Activated CD4-positive, alpha-beta T cell treated with anti-CD3 and anti-CD28 coated beads for 1 hour (primary cell): Measurements from ENCODE around the gene MTCH2.

ENCODE experiments used
- DNase-seq: peaks from one replicate; pipeline ENCODE4 v3.0.0-alpha.2; 2020

The MTCH2 gene

DNA sequence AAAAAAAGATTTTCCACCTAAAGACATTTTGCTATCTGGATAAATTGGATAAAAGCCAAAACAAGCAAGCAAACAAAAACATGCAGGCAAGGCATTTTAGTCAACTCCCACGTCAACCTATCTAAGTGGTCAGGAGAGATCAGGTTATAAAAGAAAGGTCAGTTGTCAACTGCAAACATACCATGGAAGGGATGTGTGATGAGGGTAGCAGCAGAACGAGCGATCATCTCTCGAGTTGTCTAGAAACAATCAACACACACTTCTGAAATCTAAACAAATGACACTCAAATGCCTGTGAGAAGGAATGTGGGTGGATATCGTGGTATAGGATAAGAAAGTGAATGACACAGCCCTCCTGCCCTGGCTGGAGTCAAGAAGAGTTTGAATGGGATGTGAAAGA, 10.9 kb downstream of the MTCH2 start:
- DNase-seq = no peak

DNA sequence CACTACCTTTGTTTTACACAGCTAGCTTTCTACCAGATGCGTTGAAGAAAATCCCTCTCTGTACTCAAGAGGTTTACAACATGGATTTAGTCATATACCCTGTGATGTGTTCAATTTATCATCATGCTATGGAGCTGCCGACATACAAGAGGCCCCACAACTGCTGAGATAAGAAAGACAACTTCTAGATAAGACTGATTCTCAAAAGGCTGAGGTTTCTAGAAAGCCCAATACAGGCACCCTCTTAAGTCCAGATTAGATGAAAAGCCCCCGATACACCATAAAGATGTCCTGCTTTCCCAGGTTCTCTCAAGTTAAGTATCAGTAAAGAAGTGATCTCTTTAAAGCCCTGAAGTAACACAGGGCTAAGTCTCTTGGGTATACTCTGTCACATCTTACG, 14.3 kb downstream of the MTCH2 start:
- DNase-seq = no peak

DNA sequence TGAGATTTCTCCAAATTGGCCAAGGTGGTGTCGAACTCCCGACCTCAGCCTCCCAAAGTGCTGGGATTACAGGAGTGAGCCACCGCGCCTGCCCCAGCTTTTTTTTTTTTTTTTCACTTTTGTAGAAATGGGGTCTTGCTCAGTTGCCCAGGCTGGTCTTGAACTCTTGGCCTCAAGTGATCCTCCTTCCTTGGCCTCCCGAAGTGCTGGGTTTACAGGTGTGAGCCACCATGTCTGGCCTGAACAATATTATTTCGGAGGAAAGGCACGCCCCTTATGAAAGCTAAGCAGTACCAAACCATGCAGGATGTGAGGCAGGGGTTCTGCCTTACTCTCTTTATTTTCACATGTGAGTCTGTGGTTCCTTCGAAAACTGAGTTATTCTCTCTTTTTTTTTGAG, 16.1 kb downstream of the MTCH2 start:
- no peak for DNase-seq

DNA sequence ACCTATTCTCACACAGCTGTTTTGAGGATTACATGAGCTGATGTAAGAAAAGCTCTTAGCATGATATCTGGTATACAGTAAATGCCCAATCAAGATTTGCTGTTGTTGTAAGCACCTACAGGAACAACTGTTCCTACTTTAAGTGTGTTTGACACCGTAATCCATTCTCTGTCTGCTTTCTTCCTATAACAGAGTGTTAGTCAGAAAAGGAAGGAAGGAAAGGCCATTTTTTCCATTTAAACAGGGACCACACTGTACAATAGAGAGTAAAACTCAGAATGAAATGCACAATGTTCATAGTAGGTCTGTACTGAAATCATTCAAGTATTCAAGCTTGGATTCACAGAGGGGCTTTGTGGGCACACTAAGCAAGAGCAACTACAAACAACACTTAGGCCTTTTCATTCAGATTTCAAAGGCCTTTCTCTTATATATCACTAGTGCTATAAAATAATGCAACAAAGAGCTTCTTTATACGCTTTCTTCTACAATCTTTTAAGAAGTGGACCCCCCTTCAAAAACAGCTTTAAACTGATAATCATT, 21.5 kb downstream of the MTCH2 start:
- no peak for DNase-seq

DNA sequence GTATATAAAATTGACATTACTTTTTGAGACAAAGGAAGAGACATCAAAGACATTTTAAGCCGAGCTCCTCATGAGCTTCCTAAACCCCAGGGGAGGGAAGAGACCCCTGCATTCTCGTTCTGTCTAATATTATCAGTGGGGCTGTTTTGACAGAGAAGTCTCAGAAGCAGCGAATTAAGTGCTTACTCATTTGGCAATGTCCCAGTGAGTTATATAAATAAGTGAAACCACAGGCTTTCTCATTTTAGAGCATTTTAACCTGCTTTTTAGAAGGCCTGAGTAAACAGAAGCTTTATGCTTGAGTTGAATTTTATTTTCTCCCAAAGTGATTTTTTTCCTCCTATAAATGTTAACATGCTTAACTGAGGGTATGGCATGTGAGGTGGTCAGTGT, 24.9 kb downstream of the MTCH2 start:
- no peak for DNase-seq

DNA sequence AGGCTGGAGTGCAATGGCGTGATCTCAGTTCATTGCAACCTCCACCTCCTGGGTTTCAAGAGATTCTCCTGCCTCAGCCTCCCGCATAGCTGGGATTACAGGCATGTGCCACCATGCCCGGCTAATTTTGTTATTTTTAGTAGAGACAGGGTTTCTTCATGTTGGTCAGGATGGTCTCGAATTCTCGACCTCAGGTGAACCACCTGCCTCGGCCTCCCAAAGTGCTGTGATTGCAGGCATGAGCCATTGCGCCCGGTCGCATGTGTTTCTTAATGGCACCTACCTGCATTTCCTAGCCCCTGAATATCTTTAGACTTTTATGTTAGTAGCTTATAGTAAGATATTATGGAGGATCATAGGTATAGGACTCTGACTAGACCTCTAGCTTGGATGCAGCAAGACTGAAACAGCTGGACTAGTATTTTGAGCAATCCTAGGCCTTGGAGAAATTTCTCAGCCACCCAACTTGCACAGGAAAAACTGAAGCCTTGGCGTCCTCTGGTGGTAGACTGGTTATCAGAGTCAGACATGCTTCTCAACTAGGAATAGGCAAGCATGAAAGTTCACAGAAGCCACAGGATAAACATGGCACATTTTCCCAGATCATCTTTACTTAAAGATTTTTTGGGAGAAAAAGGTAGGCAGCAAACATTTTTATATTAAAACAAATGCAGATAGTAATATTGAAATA, 25.5 kb downstream of the MTCH2 start:
- no peak for DNase-seq

DNA sequence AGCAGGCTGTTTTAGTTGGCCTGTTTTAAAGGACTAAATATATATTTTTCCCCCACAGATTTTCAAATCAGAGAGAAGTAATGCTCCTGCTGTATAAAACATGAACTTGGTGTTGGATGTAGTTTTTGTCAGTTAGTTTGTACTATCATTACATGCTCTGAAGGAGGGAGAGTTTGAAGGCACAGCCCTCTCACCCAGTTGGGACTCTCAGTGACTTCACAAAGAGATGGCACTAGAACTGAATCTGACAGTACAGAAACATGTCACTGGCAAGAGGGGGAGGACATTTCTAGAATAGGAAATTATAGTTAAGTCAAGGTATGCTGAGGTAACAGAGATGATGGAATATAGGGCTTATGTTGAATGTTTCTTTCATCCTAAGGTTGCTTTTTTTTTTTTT, 27.1 kb downstream of the MTCH2 start:
- no peak for DNase-seq

DNA sequence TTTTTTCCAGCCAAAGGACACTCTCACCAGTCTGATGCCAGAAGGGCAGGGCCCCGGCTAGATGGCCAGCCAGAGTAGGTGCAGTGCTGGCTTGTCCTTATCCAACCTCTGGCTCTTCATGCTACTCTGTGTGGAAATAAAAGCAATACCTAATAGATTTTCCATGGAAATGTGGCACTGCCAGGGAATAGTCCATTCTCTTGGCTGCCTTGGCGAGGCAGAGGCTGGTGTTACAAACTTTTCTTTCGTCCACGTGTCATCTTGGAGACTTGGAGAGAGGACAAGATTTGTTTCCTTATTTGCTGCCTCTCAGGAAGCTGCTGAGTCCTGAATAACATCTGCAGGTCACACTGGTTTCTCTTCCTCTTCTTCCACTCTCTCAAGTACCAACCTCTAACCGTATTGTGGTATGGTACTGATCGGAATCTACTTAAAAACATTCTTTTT, 31.0 kb downstream of the MTCH2 start:
- DNase-seq = no peak

DNA sequence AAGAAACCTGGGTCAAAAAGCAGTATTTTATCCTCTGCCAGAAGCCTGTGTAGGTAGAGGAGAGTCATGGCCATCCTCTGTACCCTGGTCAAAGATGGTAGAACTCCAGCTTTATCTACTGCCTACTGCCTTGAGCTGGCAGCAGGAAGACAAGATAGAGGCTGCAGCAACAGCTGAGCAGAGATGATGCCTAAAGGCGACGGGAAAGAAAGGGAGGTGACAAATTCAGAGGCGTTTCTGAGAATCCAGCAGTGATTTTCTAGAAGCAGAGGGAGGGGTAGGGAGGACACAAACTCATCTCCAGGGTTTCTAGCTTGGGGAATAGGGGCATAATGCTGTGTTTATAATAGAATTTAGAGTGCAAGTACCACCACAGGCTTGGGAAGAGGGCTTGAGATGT, 32.7 kb downstream of the MTCH2 start:
- no peak for DNase-seq

DNA sequence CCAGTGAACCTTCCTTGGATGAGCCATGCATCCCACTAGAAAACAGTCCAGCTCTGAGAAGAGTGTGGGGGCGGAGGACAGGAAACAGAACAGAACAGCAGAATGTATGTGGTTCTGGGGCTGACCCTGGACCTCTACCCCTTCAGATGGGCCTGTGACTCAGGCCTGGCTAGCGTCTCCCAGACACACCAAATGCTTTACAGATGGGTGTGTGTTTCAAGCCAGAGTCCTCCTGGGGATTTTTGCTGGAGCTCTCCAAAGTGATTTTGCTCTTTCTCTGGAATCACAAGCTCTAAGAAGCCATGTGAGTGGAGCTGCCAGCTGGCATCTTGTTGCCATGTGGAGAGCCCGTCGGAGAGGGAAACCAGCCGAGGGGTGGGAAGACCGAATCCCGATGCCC, 35.0 kb downstream of the MTCH2 start:
- DNase-seq = no peak

DNA sequence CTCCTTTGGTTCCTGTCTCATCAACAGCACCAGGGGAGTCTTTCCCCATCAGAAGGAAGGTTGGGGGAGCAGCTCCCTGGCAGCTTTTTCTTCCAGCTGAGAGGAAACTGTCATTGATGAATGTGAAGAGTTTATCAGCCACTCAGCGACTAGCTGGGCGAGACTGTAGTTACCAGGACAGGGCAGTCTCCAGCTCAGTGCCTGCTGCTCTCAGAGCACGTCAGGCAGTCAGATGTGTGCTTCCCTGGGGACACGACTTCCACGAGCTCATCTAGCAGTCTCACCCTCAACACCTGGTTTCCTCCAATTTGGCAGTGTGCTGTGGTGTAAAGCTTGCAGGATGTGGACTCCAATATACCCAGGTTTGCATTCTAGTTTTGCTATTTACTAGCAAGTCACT, 35.6 kb downstream of the MTCH2 start:
- no peak for DNase-seq

DNA sequence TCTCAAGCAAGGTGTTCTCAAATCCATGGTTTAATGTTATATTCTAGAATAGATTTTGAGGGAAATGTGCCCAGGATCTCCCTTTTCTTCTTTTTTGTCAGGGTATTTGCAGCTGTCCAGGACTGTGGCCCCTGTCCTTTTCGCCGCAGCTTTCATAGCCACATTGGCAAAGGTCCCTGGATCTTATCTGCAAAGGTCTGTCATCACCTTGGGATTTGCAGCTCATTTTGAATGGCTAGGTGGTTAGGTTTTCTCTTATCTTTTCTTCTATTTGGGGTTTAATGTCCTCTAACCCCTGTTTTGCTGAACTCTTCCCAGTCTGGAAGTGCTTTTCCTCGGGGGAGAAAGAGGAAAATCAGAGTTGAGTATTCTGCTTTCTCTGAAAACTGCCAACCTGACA, 36.4 kb downstream of the MTCH2 start:
- no peak for DNase-seq

DNA sequence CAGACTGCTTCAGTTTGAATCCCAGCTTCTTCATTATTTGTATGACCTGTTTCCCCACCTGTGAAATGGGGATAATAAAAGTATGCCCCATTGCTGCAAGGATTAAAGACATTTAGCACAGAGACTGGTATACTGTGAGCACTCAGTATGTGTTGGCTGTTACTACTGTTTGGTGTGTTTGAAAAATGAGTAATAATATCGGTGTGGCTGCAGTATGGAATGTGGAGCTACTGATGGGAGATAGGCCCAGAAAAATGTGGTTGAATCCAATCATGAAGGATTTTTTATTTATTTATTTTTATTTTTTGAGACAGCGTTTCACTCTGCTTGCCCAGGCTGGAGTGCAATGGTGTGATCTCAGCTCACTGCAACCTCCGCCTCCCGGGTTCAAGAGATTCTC, 39.1 kb downstream of the MTCH2 start:
- DNase-seq = no peak

DNA sequence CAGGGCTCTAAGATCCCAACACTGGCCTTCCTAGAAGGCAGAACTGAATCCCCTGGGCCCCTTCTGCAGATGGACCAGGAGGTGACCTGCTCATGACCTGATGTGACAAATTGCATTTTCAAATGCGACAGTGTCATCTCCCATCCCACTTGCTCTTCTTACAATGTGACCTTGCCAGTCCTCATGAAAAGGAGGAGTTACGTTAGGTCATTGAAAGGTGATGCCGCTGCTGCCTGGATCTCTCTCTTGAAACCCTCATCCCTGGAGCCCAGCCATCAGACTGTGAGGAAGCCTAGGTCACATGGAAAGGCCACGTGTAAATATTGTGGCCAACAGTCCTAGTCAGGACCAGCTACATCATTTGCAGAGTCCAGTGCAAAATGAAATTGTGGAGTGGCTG, 42.5 kb downstream of the MTCH2 start:
- no peak for DNase-seq

DNA sequence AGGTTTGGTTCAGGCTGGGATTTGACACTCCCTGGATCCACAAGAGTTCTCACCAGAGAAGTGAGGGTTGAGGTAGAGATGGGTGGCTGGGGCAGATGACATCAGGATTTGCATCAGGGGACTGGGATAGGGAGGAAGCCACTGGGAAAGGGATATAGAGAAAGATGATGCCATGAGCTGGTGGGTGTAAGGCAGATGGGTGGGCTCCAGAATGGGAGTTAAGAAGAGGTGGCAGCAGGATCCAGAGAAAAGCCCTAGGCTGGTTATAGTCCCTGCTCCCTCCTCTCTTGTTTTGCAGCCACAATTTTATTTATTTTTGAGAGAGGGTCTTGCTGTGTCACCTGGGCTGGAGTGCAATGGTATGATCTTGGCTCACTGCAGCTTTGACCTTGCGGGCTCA, 46.4 kb downstream of the MTCH2 start:
- no peak for DNase-seq

DNA sequence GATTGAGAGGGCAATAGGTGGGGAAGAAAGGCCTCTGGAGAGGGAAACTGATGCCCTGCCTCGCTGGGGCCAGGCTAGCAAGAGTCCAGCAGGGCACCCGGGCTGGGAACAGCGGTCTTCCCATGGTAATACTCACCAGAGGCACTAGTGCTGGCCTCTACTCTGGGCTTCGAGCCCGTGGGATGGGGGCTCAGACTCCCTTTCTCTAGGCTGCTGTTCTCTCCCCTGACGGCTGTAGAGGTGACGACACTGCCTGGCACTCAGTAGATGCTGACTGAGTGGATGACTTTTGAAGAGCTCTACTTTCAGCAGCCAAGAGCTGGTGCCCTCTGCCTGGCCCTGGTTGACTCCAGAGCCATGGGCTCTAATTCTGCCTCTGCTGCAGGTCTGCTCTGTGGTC, 47.3 kb downstream of the MTCH2 start:
- DNase-seq = no peak

DNA sequence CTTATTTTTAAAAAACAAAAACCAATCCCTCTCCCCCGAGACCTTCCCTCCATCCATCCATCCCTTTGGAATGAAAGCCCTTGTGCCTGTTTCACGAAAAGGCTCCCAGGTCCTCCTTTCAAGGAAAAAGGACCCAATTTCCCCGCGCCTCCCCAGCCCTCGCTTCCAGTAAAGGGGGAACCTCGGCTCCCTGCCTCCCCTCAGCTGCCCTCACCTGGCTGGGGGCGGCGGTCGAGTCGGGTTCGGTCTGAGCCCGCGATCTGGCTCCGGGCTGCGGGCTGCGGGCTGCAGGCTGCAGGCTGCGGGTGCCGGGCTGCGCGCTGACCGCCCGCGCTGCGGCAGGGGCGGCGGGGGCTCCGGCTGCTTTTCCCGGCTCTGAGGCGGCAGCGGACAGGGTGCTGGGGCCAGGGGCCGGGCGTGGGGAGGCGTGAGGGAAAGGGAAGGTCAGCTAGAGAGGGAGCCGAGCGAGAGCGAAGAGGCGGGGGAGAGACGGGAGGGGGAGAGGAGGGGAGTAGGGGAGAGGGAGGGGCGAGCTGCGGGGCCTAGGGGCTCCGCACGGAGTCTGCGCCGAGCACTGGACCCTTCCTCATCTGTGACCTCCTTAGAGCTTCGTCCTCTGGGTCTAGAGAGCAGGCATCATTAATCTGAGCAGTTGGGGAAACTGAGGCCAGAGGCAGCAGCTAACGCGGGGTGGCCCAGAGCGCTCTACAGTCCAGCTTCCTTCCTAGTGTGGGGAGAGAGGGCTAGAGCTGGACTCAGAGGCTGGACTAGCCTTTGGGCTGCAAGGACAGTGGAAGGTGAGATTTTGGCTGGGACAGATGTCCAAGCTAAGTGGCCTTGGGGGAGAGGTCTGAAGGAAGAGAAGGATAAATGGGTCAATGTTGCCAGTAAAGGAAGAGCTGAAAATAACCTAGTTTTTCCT, 48.2 kb downstream of the MTCH2 start, which contains the start of gene C1QTNF4:
TSS of gene C1QTNF4 (minus strand) at position 478 of the 922 bp plus-strand sequence. CDS start 3,601 bp downstream, outside the sequence.
- no peak for DNase-seq

DNA sequence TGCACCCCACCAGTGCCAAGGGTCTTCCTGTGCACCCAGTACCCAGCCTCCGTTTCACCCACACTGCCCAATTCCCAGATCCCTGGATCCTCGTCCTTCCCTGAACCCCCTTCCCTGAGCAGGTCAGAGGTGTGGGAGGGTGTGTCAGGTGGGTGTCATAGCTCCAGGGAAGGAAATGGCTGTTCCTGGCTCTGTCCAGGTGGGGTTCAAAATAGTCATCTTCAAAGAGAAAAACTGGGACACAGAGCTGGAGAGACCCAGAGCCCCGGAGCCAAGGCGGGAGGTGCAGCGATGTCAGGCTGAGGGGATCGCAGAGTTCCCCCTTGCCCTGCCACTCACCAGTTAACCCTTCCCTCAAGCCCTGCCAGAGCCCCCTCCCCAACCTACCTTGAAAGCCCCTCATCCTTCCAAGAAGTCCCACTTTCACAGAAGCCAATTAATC, 48.8 kb downstream of the MTCH2 start:
- DNase-seq = no peak

DNA sequence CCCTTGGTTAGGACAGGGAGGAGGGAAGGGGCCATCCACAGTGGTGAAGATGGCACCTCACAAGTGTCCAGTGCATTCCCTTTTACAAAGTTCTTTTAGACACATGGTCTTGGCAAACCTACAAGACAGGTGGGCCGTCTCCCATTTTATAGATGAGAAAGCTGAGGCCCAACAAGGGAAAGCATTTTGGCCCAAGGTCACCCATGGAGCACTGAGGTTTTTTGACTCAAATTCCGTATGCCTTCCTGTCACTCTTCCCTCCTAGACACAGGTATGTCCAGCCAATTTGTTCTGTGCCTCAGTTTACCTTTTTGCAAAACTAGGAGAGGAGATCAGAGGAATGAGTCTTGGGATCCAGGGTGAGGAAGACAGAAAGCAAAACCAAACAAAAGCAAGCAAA, 49.4 kb downstream of the MTCH2 start:
- DNase-seq = no peak

DNA sequence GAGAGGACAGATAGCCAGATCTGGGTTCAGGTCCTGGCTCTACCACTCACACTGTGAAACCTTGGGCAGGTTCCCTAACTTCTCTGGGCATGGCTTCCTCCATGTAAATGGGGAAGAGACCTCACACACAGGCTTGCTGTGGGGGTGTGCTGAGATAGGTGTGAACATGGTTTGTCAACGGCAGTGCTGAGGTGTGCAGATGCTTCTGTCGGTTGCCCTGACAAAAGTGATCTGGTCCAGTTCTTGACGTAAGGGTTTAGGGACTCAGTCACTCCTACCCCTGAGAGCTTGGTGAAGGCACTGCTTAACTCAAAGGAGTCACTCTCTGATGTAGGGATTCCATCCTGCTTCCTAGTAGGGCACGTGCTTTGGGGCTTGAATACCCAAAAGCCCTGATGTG, 50.1 kb downstream of the MTCH2 start:
- DNase-seq = no peak

DNA sequence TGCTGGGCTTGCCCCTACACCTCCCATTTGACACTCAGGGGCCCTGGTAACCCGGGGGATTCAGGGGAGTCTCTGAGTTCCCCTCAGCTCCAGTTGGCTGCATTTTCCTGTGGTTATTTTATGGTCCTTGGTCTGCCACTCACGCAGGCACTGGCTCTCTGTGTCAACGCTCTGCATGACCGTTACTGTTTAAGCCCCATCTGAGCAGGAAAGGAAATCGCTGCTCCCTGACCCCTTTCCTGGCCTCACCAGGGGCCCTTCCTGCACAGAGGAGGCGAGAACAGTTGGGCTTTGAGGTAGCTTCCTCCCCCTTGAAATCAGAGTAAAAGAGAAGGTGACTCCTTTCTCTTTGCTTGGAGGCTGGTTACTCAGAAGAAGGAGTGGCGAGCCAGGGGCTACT, 50.6 kb downstream of the MTCH2 start:
- DNase-seq = no peak

DNA sequence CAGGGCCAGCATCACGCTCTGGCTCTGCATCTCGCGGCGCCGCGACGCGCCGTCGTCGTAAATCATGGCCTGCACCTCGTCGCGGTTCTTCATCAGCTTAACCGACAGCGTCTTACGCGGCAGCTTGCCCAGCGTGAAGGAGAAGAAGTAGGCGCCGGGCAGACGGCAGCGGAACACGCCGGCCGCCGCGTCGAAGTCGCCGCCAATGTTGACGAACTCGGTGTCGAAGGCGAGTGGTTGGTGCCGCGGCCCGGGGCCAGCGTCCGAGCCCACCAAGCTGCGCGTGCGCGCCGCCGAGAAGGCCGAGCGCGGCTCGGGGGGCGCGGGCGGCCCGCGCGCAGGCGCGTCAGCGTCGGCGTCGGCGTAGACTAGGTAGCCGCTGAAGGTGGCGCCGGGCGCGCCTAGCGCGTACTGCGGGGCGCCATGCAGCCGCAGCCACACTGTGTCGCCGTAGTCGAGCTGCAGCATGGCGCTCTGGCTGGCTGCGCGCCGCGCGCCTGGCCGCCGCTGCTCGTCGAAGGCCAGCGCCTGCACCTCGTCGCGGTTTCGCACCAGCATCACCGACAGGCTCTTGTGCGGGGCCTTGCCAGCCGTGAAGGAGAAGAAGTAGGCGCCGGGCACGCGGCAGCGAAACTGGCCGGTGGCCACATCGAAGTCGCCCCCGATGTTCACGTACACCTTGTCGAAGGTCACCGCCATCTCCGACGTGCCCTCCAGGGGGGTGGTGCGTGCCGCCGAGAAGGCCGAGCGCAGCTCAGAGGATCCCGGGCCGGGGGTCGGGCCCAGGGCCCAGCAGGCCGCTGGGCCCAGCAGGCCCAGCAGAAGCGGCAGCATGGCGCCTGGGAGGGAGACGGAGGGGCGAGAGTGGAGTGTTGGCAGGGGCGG, 52.1 kb downstream of the MTCH2 start:
- DNase-seq = no peak

DNA sequence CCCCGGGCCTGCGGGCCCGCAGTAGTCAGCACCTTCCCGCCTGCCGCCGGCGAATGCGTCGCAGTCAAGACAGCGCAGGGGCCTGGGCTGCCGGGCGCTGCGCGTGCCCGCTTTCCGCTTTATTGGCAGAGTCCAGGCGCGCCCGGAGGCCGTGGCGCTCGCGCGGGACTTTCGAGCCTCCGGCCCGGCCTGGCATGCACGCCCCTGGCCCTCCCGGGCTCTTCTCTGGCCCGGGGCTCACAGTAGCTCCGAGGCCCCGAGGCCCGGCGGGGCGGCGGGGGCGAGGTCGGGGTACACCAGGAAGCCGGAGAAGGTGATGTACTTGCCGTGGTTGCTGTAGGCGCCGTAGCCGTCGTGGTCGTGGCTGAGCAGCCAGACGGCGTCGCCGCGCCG, 52.8 kb downstream of the MTCH2 start:
- no peak for DNase-seq
